Tibial artery (tissue), 4 donors: ENCODE results near the gene THY1.
"Not testable (repeated sequence)": the region's sequence is repeated elsewhere in the genome, so short reads cannot be mapped to it uniquely, and the experiment has no call there.

ENCODE experiments used
- DNase-seq, 2 donors: peaks; one replicate each; pipeline ENCODE4 v3.0.0-alpha.2; 2019
- H3K27ac ChIP-seq, 2 donors: fragments of 200-600 bp; sonication (generic) in 1 of 2; 1 replicate in 1 of 2; 2 replicates in 1 of 2; pipeline ENCODE4 v1.5.1; 2018 to 2019; ENCODE audit warnings: mild to moderate bottlenecking in 1 of 2
- H3K27me3 ChIP-seq, 2 donors: fragments of 200-600 bp; sonication (generic) in 1 of 2; one replicate each; pipeline versions ENCODE4 v1.5.1 to v1.6.0; 2016 to 2019
- H3K36me3 ChIP-seq, 3 donors: fragments of 200-600 bp; sonication (generic) in 2 of 3; one replicate each; pipeline ENCODE4 v1.5.1; 2016 to 2019; ENCODE audit warnings: mild to moderate bottlenecking in 2 of 3
- H3K4me1 ChIP-seq, 4 donors: fragments of 200-600 bp; sonication (generic) in 2 of 4; 1 replicate in 3 of 4; 2 replicates in 1 of 4; pipeline ENCODE4 v1.5.1; 2016 to 2019
- H3K4me3 ChIP-seq, 2 donors: fragments of 200-600 bp; sonication (generic) in 1 of 2; 1 replicate in 1 of 2; 2 replicates in 1 of 2; pipeline ENCODE4 v1.5.1; 2018 to 2019; ENCODE audit warnings: mild to moderate bottlenecking in 2 of 2
- H3K9me3 ChIP-seq, 3 donors: fragments of 200-600 bp; sonication (generic) in 1 of 3; one replicate each; pipeline ENCODE4 v1.5.1; 2016 to 2019
- intact Hi-C: fragments of 100-400 bp; cut with DNase I; formaldehyde crosslinking; loops from one replicate; pipeline ENCODE4 v1.15.0; 2023; ENCODE audit warnings: low total_unique reads
- TF ChIP-seq, protein P1 (sequence below), 2 experiments: fragments of 200-600 bp in 1 of 2; fragments of 450-650 bp in 1 of 2; IDR thresholded peaks; one replicate each; pipeline ENCODE4 v1.5.1; 2017 to 2019; ENCODE audit warnings: antibody characterized with exemption in 2 of 2, mild to moderate bottlenecking in 1 of 2, moderate library complexity in 1 of 2

THY1 gene

DNA sequence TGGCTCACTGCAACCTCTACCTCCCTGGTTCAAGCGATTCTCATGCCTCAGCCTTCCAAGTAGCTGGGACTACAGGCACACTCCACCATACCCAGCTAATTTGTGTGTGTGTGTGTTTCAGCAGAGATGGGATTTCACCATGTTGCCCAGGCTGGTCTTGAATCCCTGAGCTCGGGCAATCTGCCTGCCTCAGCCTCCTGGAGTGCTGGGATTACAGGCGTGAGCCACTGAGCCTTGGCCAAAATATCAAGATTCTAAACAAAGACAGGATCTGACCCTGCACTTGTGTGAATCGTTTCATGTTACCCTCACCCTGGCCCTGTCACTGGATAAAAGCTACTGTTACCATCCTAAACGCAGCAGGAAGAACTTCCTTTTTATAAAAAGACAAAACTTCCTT, 15.6 kb upstream of the THY1 start:
- Histone ChIP-seq H3K36me3 (no peaks in the 10 kb centered on the region), H3K9me3 (no peaks in the 10 kb centered on the region), H3K4me1 (no peaks in the 10 kb centered on the region), H3K27me3 (peaks cover 0 to 3% of the 10 kb centered on the region in 2 donors), H3K4me3 (no peak overlapping the region), H3K27ac (no peak overlapping the region)
- intact Hi-C loops = no loop called here
- TF ChIP-seq, protein P1, sequence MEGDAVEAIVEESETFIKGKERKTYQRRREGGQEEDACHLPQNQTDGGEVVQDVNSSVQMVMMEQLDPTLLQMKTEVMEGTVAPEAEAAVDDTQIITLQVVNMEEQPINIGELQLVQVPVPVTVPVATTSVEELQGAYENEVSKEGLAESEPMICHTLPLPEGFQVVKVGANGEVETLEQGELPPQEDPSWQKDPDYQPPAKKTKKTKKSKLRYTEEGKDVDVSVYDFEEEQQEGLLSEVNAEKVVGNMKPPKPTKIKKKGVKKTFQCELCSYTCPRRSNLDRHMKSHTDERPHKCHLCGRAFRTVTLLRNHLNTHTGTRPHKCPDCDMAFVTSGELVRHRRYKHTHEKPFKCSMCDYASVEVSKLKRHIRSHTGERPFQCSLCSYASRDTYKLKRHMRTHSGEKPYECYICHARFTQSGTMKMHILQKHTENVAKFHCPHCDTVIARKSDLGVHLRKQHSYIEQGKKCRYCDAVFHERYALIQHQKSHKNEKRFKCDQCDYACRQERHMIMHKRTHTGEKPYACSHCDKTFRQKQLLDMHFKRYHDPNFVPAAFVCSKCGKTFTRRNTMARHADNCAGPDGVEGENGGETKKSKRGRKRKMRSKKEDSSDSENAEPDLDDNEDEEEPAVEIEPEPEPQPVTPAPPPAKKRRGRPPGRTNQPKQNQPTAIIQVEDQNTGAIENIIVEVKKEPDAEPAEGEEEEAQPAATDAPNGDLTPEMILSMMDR (IDR thresholded peaks at IDR 0.05) = no peak
- DNase-seq = no peak

DNA sequence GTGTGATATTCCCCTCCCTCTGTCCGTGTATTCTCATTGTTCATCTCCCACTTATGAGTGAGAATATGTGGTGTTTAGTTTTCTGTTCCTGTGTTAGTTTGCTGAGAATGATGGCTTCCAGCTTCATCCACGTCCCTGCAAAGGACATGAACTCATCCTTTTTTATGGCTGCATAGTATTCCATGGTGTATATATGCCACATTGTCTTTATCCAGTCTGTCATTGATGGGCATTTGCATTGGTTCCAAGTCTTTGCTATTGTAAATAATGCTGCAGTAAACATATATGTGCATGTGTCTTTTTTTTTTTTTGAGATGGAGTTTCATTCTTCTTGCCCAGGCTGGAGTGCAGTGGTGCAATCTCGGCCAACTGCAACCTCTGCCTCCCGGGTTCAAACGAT, 14.5 kb upstream of the THY1 start:
- DNase-seq, intact Hi-C loops, H3K36me3 ChIP-seq, H3K27ac ChIP-seq, H3K9me3 ChIP-seq, H3K4me3 ChIP-seq, H3K27me3 ChIP-seq, H3K4me1 ChIP-seq: not testable (repeated sequence)

DNA sequence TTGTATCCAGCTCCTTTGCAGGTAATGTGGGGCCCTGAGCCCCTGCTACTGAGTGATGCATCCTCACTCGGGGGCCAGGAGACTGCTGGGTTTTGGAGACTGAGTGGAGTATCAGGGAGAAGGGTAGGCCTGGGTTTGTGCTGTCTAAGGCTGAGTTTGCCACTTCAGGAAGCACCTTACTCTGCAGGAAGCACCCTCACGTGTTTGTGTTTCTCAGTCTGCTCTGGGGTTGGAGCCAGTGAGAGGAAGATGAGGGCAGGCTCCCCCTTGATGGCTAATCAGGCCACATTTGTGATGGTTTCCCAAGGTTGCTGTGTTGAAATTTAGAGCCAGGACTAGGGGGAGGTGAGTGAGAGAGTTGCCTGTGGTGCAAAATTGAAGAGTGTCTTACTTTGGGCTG, 13.7 kb upstream of the THY1 start:
- H3K4me3 ChIP-seq = no peak overlapping the region
- peaks cover 0 to 3% of the 10 kb centered on the region in 2 donors for H3K27me3 ChIP-seq
- intact Hi-C loops = no loop called here
- no peak for DNase-seq
- TF ChIP-seq, protein P1 (IDR thresholded peaks at IDR 0.05) = no peak
- no peaks in the 10 kb centered on the region for H3K9me3 ChIP-seq
- H3K36me3 ChIP-seq = no peaks in the 10 kb centered on the region
- peaks cover 0 to 14% (median 10%) of the 10 kb centered on the region in 4 donors for H3K4me1 ChIP-seq
- no peak overlapping the region for H3K27ac ChIP-seq

DNA sequence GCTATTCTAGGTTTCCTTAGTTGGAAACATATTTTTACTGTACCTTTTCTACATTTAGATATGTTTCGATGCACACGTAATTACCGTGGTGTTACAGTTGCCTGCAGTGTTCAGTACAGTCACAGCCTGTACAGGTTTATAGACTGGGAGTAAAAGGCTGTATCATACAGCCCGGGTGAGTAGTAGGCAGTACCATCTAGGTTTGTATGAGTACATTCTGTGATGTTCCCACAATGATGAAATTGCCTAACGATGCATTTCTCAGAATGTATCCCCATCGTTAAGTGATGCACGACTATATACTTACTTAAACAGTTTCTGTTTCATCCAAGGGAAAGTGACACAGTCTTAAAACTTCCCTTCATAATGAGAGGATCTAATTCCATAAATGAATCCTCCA, 13.1 kb upstream of the THY1 start:
- intact Hi-C loops = no loop called here
- Histone ChIP-seq H3K4me1 (peaks cover 0 to 14% (median 10%) of the 10 kb centered on the region in 4 donors), H3K27me3 (peaks cover 0 to 3% of the 10 kb centered on the region in 2 donors), H3K27ac (no peak overlapping the region), H3K36me3 (no peaks in the 10 kb centered on the region), H3K4me3 (no peak overlapping the region), H3K9me3 (no peaks in the 10 kb centered on the region)
- TF ChIP-seq, protein P1 (IDR thresholded peaks at IDR 0.05) = no peak
- no peak for DNase-seq

DNA sequence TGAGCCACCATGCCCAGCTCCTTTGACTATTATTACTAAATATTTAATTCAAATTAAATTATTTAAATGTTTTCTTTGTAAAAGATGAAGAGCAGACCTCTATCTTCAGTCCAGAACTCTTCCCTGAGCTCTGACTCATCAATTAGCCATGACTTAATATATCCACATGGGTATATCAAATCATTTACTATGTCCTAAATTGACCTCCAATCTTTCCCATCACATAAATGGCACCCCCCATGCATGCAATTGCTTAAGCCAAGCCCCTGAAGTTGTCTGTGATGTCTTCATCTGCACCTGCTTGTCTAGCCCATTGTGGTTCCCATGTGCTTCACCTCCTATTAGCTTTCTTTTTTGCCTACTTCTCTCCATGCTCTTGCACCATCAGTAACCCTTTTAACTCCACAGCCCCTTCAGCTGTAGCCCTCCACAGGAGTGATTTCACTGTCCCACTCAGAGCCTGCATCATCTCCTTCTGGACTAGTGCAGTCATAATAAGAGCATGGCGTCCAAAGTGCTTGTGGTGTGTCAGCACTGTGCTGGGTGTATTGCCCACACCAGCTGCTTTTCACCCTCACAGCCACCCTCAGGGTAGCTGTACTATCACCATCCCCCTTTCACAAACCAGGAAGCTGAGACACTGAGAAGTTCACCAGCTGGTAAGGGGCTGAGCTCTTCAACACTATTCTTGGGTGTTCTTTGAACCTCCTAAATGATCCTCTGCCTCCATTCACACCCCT, 11.8 kb upstream of the THY1 start:
- Histone ChIP-seq H3K9me3 (no peaks in the 10 kb centered on the region), H3K27ac (no peak overlapping the region), H3K27me3 (peaks cover 0 to 8% of the 10 kb centered on the region in 2 donors), H3K36me3 (no peaks in the 10 kb centered on the region), H3K4me1 (peaks cover 0 to 14% (median 10%) of the 10 kb centered on the region in 4 donors), H3K4me3 (no peak overlapping the region)
- intact Hi-C loops = no loop called here
- DNase-seq = no peak
- TF ChIP-seq, protein P1 (IDR thresholded peaks at IDR 0.05) = no peak

DNA sequence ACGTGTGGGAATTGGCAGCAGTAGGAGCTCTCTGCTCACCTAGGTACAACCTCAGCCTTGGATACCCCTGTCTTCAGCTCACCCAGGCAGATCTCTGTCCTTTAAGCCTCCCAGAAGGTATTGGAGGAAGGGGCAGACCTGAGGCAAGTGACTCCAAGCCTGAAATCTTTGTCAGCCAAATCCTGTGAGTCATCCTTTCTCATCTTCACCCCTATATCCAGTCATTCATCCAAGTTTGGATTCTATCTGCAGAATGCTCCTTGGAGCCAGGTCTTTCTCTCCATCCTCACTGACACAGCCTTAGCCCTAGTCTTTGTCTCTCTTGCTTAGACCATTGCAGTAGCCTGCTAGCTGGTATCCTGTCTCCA, 10.4 kb upstream of the THY1 start:
- no peak overlapping the region for H3K27ac ChIP-seq
- TF ChIP-seq, protein P1 (IDR thresholded peaks at IDR 0.05) = no peak

More for the DNA sequence above, 10.4 kb upstream of the THY1 start:
- DNase-seq = no peak
- Histone ChIP-seq H3K27me3 (peaks cover 0 to 8% of the 10 kb centered on the region in 2 donors), H3K4me1 (peaks cover 0 to 14% (median 10%) of the 10 kb centered on the region in 4 donors), H3K4me3 (no peak overlapping the region), H3K9me3 (no peaks in the 10 kb centered on the region), H3K36me3 (no peaks in the 10 kb centered on the region)
- intact Hi-C loops = no loop called here
